HEK293 (cell line): Measurements from ENCODE around the gene ISG15.

Experiments used
- BCL11A ChIP-seq: fragments of 450-650 bp; formaldehyde crosslinking; IDR thresholded peaks from 2 replicates; pipeline ENCODE4 v1.5.1; 2016; ENCODE audit warnings: low read depth, missing biosample characterization, missing genetic modification characterization
- IKZF3 ChIP-seq: fragments of 450-650 bp; IDR thresholded peaks from 2 replicates; pipeline ENCODE4 v1.5.0; 2018; ENCODE audit warnings: missing biosample characterization, mild to moderate bottlenecking, missing genetic modification characterization, moderate library complexity
- INSM2 ChIP-seq: fragments of 450-650 bp; formaldehyde crosslinking; IDR thresholded peaks from 2 replicates; pipeline ENCODE4 v1.5.1; 2016; ENCODE audit warnings: missing biosample characterization, missing genetic modification characterization
- PRDM2 ChIP-seq: fragments of 450-650 bp; formaldehyde crosslinking; IDR thresholded peaks from 2 replicates; pipeline ENCODE4 v1.5.1; 2016; ENCODE audit warnings: missing biosample characterization, missing genetic modification characterization, borderline replicate concordance
- TCF7L2 ChIP-seq: IDR thresholded peaks from 2 replicates; pipeline ENCODE4 v1.6.1; 2011; ENCODE audit warnings: low read depth, mild to moderate bottlenecking, inconsistent platforms, low read length, moderate library complexity, borderline replicate concordance
- YY2 ChIP-seq: fragments of 450-650 bp; formaldehyde crosslinking; IDR thresholded peaks from 2 replicates; pipeline ENCODE4 v1.5.1; 2016; ENCODE audit warnings: missing biosample characterization, missing genetic modification characterization
- ZBTB49 ChIP-seq: fragments of 450-650 bp; formaldehyde crosslinking; IDR thresholded peaks from 2 replicates; pipeline ENCODE4 v1.5.1; 2016; ENCODE audit warnings: missing biosample characterization, missing genetic modification characterization, low read depth
- ZBTB8A ChIP-seq: fragments of 450-650 bp; formaldehyde crosslinking; IDR thresholded peaks from 2 replicates; pipeline ENCODE4 v1.5.1; 2016; ENCODE audit warnings: missing biosample characterization, missing genetic modification characterization
- ZFHX2 ChIP-seq: fragments of 450-650 bp; formaldehyde crosslinking; conservative IDR thresholded peaks from 2 replicates; pipeline ENCODE4 v1.5.1; 2016; ENCODE audit warnings: missing biosample characterization, missing genetic modification characterization
- ZNF121 ChIP-seq: fragments of 450-650 bp; formaldehyde crosslinking; IDR thresholded peaks from 2 replicates; pipeline ENCODE4 v1.5.1; 2016; ENCODE audit warnings: missing biosample characterization, missing genetic modification characterization
- ZNF239 ChIP-seq: fragments of 450-650 bp; formaldehyde crosslinking; IDR thresholded peaks from 2 replicates; pipeline ENCODE4 v1.5.1; 2016; ENCODE audit warnings: missing biosample characterization, missing genetic modification characterization
- ZNF280D ChIP-seq: fragments of 450-650 bp; formaldehyde crosslinking; IDR thresholded peaks from 2 replicates; pipeline ENCODE4 v1.5.1; 2016; ENCODE audit warnings: missing biosample characterization, missing genetic modification characterization
- ZNF302 ChIP-seq: fragments of 450-650 bp; formaldehyde crosslinking; IDR thresholded peaks from 2 replicates; pipeline ENCODE4 v1.5.1; 2016; ENCODE audit warnings: missing biosample characterization, missing genetic modification characterization, low read depth
- ZNF366 ChIP-seq: fragments of 450-650 bp; formaldehyde crosslinking; conservative IDR thresholded peaks from 2 replicates; pipeline ENCODE4 v1.5.1; 2016; ENCODE audit warnings: missing biosample characterization, missing genetic modification characterization
- ZNF391 ChIP-seq: fragments of 450-650 bp; formaldehyde crosslinking; IDR thresholded peaks from 2 replicates; pipeline ENCODE4 v1.5.1; 2016; ENCODE audit warnings: low read depth, missing biosample characterization, missing genetic modification characterization, borderline replicate concordance
- ZNF398 ChIP-seq: fragments of 450-650 bp; formaldehyde crosslinking; IDR thresholded peaks from 2 replicates; pipeline ENCODE4 v1.5.1; 2017; ENCODE audit warnings: missing biosample characterization, missing genetic modification characterization
- ZNF423 ChIP-seq: fragments of 450-650 bp; formaldehyde crosslinking; IDR thresholded peaks from 2 replicates; pipeline ENCODE4 v1.5.1; 2016; ENCODE audit warnings: missing biosample characterization, missing genetic modification characterization
- ZNF510 ChIP-seq: fragments of 450-650 bp; formaldehyde crosslinking; IDR thresholded peaks from 2 replicates; pipeline ENCODE4 v1.5.1; 2018; ENCODE audit warnings: mild to moderate bottlenecking, missing genetic modification characterization, missing biosample characterization; ENCODE audit not compliant: insufficient replicate concordance
- ZNF514 ChIP-seq: fragments of 450-650 bp; formaldehyde crosslinking; IDR thresholded peaks from 2 replicates; pipeline ENCODE4 v1.5.1; 2016; ENCODE audit warnings: missing biosample characterization, missing genetic modification characterization
- ZNF610 ChIP-seq: fragments of 450-650 bp; formaldehyde crosslinking; IDR thresholded peaks from 2 replicates; pipeline ENCODE4 v1.5.1; 2016; ENCODE audit warnings: missing biosample characterization, missing genetic modification characterization, borderline replicate concordance
- ZNF660 ChIP-seq: fragments of 450-650 bp; IDR thresholded peaks from 2 replicates; pipeline ENCODE4 v1.5.1; 2018; ENCODE audit warnings: missing biosample characterization, mild to moderate bottlenecking, missing genetic modification characterization

Gene ISG15

GRCh38 chr1:995665-996633 lies 17.3 kb upstream of the ISG15 start (continued):
- TF ChIP-seq BCL11A (tag by site-specific recombination): 0 out of 2 replicates have a peak, but pooled peaks have one; percentile 58
- no peak for TF ChIP-seq PRDM2
- 0 out of 2 replicates have a peak, but pooled peaks have one; percentile 16 for TF ChIP-seq INSM2 (tag by site-specific recombination)
- no peak for TF ChIP-seq ZBTB49
- TF ChIP-seq ZNF514 (tag by site-specific recombination): no peak
- no peak for TF ChIP-seq ZNF398
- no peak for TF ChIP-seq ZNF510 (tag by site-specific recombination)
- no peak for TF ChIP-seq ZNF660 (tag by site-specific recombination)
- TF ChIP-seq ZNF239: no peak
- TF ChIP-seq ZNF423 (tag by site-specific recombination): no peak
- TF ChIP-seq ZNF121: no peak
- no peak for TF ChIP-seq ZNF280D (tag by site-specific recombination)
- peak; percentile 35 for TF ChIP-seq ZBTB8A (tag by site-specific recombination)
- no peak for TF ChIP-seq YY2 (tag by site-specific recombination)
- TF ChIP-seq ZNF391 (tag by site-specific recombination): no peak; the same call in 1 of the 2 replicates
- TF ChIP-seq IKZF3 (tag by site-specific recombination): no peak
- TF ChIP-seq ZNF302 (tag by site-specific recombination): no peak
- TF ChIP-seq ZNF610 (tag by site-specific recombination): no peak
- no peak for TF ChIP-seq ZFHX2 (tag by site-specific recombination)
- TF ChIP-seq ZNF366: no peak
- no peak for TF ChIP-seq TCF7L2
